ENCODE measurements around the gene APELA.
"Not testable (repeated sequence)": the region's sequence is repeated elsewhere in the genome, so short reads cannot be mapped to it uniquely, and the experiment has no call there.

The APELA gene

GRCh38 chr4:164924670-164925238 is 47.8 kb downstream of the APELA start:
- no peak for DNase-seq

GRCh38 chr4:164926301-164926700 is 49.3 kb downstream of the APELA start:
- DNase-seq = no peak

- not testable (repeated sequence) for DNase-seq
Measured at GRCh38 chr4:164927101-164927500, 50.1 kb downstream of the APELA start.

- no peak for DNase-seq
Measured at GRCh38 chr4:164930647-164931046, 53.7 kb downstream of the APELA start.

- no peak for DNase-seq
Measured at GRCh38 chr4:164931551-164932324, 54.8 kb downstream of the APELA start.

GRCh38 chr4:164933244-164933643 is 56.3 kb downstream of the APELA start:
- DNase-seq = no peak

- no peak for DNase-seq
Measured at GRCh38 chr4:164935363-164935762, 58.4 kb downstream of the APELA start.

GRCh38 chr4:164935865-164936606 is 59.1 kb downstream of the APELA start:
- DNase-seq = not testable (repeated sequence)

GRCh38 chr4:164937576-164938270 is 60.7 kb downstream of the APELA start:
- DNase-seq = peak in 31 of 56 donors; percentile 1 to 63 (median 26)

- DNase-seq = no peak
Measured at GRCh38 chr4:164943192-164943591, 66.2 kb downstream of the APELA start.

- DNase-seq = no peak
Measured at GRCh38 chr4:164945146-164945545, 68.2 kb downstream of the APELA start.

- DNase-seq = no peak
Measured at GRCh38 chr4:164946810-164947209, 69.8 kb downstream of the APELA start.

Data from amygdala (tissue), 56 donors.